K562 (cell line): ENCODE results near the gene CST6. TPM values are rescaled to one million over a fixed set of nuclear protein-coding genes. Genes with fewer than 3 reads are reported as not detected.
A peak's percentile ranks its signal among the peaks of the same experiment; 100 is the strongest.

Experiments used
- ATAC-seq: fragments of 200-7000 bp; cut with Tn5 transposase; 3 replicates; pipeline ENCODE4 v1.9.1; 2020; ENCODE audit warnings: moderate library complexity
- BruUV-seq: library from RNA; stranded (reverse); fragments of 400-500 nt; replicated peaks from 2 replicates; lab custom pipeline; 2021; lab: Mats Ljungman, UMichigan
- CTCF ChIA-PET: fragments of 300-600 bp; formaldehyde crosslinking; extraction: SDS; loops from one replicate; lab custom pipeline; 2021; ENCODE audit warnings: low intra/inter-chr PET ratio; lab: Yijun Ruan, JAX
- POLR2A ChIA-PET: fragments of 300-600, 350-650 bp; sonication (Branson Sonifier 250); formaldehyde crosslinking; extraction: SDS; loops from one replicate; lab custom pipeline; 2021; ENCODE audit warnings: antibody characterized with exemption, inconsistent platforms; lab: Yijun Ruan, JAX
- DNase-seq, 4 experiments: peaks; one replicate each; pipeline versions ENCODE4 v3.0.0 to v3.0.0-alpha.2; 2011 to 2018; ENCODE audit warnings: low spot score in 3 of 4, mixed read lengths in 3 of 4; ENCODE audit errors: extremely low read depth in 1 of 4
- FAIRE-seq: peaks from 2 replicates; lab custom pipeline; 2011; peaks lifted over from hg19 to GRCh38; lab: Jason Lieb, UNC
- H2AFZ ChIP-seq: 2 replicates; pipeline ENCODE4 v1.6.0; 2011; ENCODE audit warnings: low read depth, low read length, control low read depth, inconsistent platforms
- H3K27ac ChIP-seq: fragments of 200-600 bp; 3 replicates; pipeline ENCODE4 v1.8.0; 2011; ENCODE audit warnings: low read depth, mild to moderate bottlenecking, control low read depth, inconsistent platforms, low read length, moderate library complexity, mixed read lengths; ENCODE audit errors: extremely low read depth
- H3K27me3 ChIP-seq, 2 experiments: fragments of 300-600 bp in 1 of 2; 2 replicates in 1 of 2; 3 replicates in 1 of 2; pipeline versions ENCODE4 v1.6.0 to v1.8.0; 2011; ENCODE audit warnings: inconsistent platforms in 2 of 2, low read length in 2 of 2, mild to moderate bottlenecking in 1 of 2, mixed read lengths in 1 of 2, moderate library complexity in 1 of 2; ENCODE audit not compliant: control insufficient read depth in 2 of 2, insufficient read depth in 2 of 2
- H3K36me3 ChIP-seq: fragments of 300-600 bp; 3 replicates; pipeline ENCODE4 v1.8.0; 2011; ENCODE audit warnings: mild to moderate bottlenecking, low read length, inconsistent platforms; ENCODE audit not compliant: control insufficient read depth, insufficient read depth
- H3K4me1 ChIP-seq, 2 experiments: fragments of 200-600 bp in 1 of 2; replicated peaks in 1 of 2; 2 replicates in 1 of 2; 3 replicates in 1 of 2; pipeline versions ENCODE4 v1.5.1 to v1.8.0; 2011; ENCODE audit warnings: inconsistent platforms in 2 of 2, low read length in 2 of 2, mild to moderate bottlenecking in 1 of 2, mixed read lengths in 1 of 2, moderate library complexity in 1 of 2; ENCODE audit not compliant: control insufficient read depth in 2 of 2, insufficient read depth in 2 of 2
- H3K4me2 ChIP-seq: 2 replicates; pipeline ENCODE4 v1.6.1; 2011; ENCODE audit warnings: low read length, control low read depth, inconsistent platforms, mixed read lengths; ENCODE audit not compliant: insufficient read depth
- H3K4me3 ChIP-seq: fragments of 200-600 bp; sonication (generic), shearing (Covaris generic); 2 replicates; pipeline ENCODE4 v1.5.1; 2016; ENCODE audit warnings: control low read depth, inconsistent platforms
- H3K79me2 ChIP-seq: fragments of 200-600 bp; 3 replicates; pipeline ENCODE4 v1.8.0; 2011; ENCODE audit warnings: low read length, inconsistent platforms; ENCODE audit not compliant: control insufficient read depth, insufficient read depth
- H3K9ac ChIP-seq, 2 experiments: 2 replicates each; pipeline versions ENCODE4 v1.6.0 to v1.6.1; 2011; ENCODE audit warnings: low read depth in 2 of 2, low read length in 2 of 2, control low read depth in 1 of 2, inconsistent platforms in 1 of 2, mild to moderate bottlenecking in 1 of 2, mixed read lengths in 1 of 2; ENCODE audit not compliant: insufficient read depth in 1 of 2
- H3K9me1 ChIP-seq: one replicate; pipeline ENCODE4 v1.6.0; 2011; ENCODE audit warnings: inconsistent platforms, mild to moderate bottlenecking, low read length, moderate library complexity; ENCODE audit not compliant: control insufficient read depth, insufficient read depth
- H3K9me3 ChIP-seq: replicated peaks from 2 replicates; pipeline ENCODE4 v1.5.1; 2011; ENCODE audit warnings: low read depth, low read length, inconsistent platforms; ENCODE audit not compliant: control insufficient read depth, insufficient read depth
- H4K20me1 ChIP-seq: replicated peaks from 2 replicates; pipeline ENCODE4 v1.6.1; 2011; ENCODE audit warnings: low read length, inconsistent platforms, mixed read lengths; ENCODE audit not compliant: control insufficient read depth, insufficient read depth
- E2F1 ChIP-seq: sonication (generic); formaldehyde crosslinking; IDR thresholded peaks from 2 replicates; pipeline ENCODE4 v1.8.1; 2023; ENCODE audit warnings: mild to moderate bottlenecking, missing genetic modification reagents, moderate library complexity
- HCFC1 ChIP-seq: IDR thresholded peaks from 2 replicates; pipeline ENCODE4 v1.6.1; 2012; ENCODE audit warnings: low read depth, low read length, improper control_type of control experiment
- LARP7 ChIP-seq: fragments of 450-650 bp; IDR thresholded peaks from 2 replicates; pipeline ENCODE4 v1.6.1; 2016
- MECOM ChIP-seq: fragments of 250-450 bp; sonication (Bioruptor Pico); IDR thresholded peaks from 2 replicates; pipeline ENCODE4 v1.8.0; 2022; ENCODE audit warnings: inconsistent platforms
- NEUROD1 ChIP-seq: fragments of 150-350 bp; IDR thresholded peaks from 2 replicates; pipeline ENCODE4 v1.6.1; 2014; ENCODE audit warnings: borderline replicate concordance, low read length, low read depth; ENCODE audit not compliant: partially characterized antibody
- RBM17 ChIP-seq: fragments of 200-400 bp; formaldehyde crosslinking; IDR thresholded peaks from 2 replicates; pipeline ENCODE4 v1.6.1; 2017; ENCODE audit warnings: low read depth, mild to moderate bottlenecking, low read length, borderline replicate concordance
- RBM25 ChIP-seq: fragments of 200-400 bp; formaldehyde crosslinking; IDR thresholded peaks from 2 replicates; pipeline ENCODE4 v1.6.1; 2018; ENCODE audit warnings: low read length, low read depth, moderate library complexity; ENCODE audit not compliant: severe bottlenecking
- SMARCA5 ChIP-seq: fragments of 450-650 bp; IDR thresholded peaks from 2 replicates; pipeline ENCODE4 v1.6.1; 2016
- TAF9B ChIP-seq: fragments of 450-650 bp; IDR thresholded peaks from 2 replicates; pipeline ENCODE4 v1.6.1; 2018; ENCODE audit warnings: mild to moderate bottlenecking; ENCODE audit not compliant: partially characterized antibody
- ZNF217 ChIP-seq: sonication (generic); formaldehyde crosslinking; IDR thresholded peaks from 2 replicates; pipeline ENCODE4 v1.8.0; 2022; ENCODE audit warnings: mild to moderate bottlenecking, missing genetic modification reagents
- ZNF277 ChIP-seq: fragments of 250-450 bp; sonication (Bioruptor Pico); IDR thresholded peaks from 2 replicates; pipeline ENCODE4 v1.8.0; 2022; ENCODE audit warnings: inconsistent platforms, mild to moderate bottlenecking, moderate library complexity, borderline replicate concordance
- ZNF395 ChIP-seq: fragments of 200-800 bp; sonication (Bioruptor generic); IDR thresholded peaks from 2 replicates; pipeline ENCODE4 v1.6.1; 2017; ENCODE audit warnings: missing genetic modification characterization, missing compliant biosample characterization
- ZNF655 ChIP-seq: fragments of 250-450 bp; sonication (Bioruptor Pico); IDR thresholded peaks from 2 replicates; pipeline ENCODE4 v1.5.0; 2021
- WGBS: fragments of 100-300 bp; shearing (Covaris generic); methylation state at CpG from one replicate; pipeline ENCODE4 v1.1.6; 2016; ENCODE audit warnings: low coverage, mixed read lengths; ENCODE audit not compliant: insufficient coverage; ENCODE audit errors: missing lambda C conversion rate; 5-methylcytosine and 5-hydroxymethylcytosine counted together
- in situ Hi-C: fragments of 300-500 bp; cut with MboI; formaldehyde crosslinking; loops from 4 replicates; pipeline ENCODE4 v1.15.0; 2018; ENCODE audit warnings: inconsistent platforms, mixed read lengths
- intact Hi-C: fragments of 100-400 bp; cut with micrococcal nuclease; formaldehyde crosslinking; loops from 2 replicates; pipeline ENCODE4 v1.14.2; 2022
- polyA plus RNA-seq, 8 experiments: library from polyadenylated mRNA; depleted of rRNA in 4 of 8; stranded (reverse) in 5 of 8; unstranded in 3 of 8; fragments of >200 nt; fragmentation: Nextera tagmentation in 2 of 8; fragmentation: Illumina TruSeq in 1 of 8; extraction: Ambion mirVana in 2 of 8; extraction: Trizol in 1 of 8; gene quantifications; 2 replicates each; pipeline versions ENCODE4 v1.2.1 to v1.2.3, GENCODE V29; 2011 to 2014; ENCODE audit warnings: inconsistent platforms in 1 of 8, missing spikeins in 1 of 8
- total RNA-seq, 7 experiments: library from RNA; depleted of rRNA in 6 of 7; stranded (reverse); fragments of >200 nt in 6 of 7; fragmentation: Illumina TruSeq in 2 of 7; extraction: Trizol in 2 of 7; gene quantifications; 2 replicates each; pipeline versions ENCODE4 v1.2.1 to v1.2.3, GENCODE V29; 2011 to 2021; ENCODE audit warnings: low replicate concordance in 1 of 7

The CST6 gene
- total and polyA plus RNA-seq, 9 of the 15 experiments (the other 6 are each of a cell fraction or from before 2014, with no cell fraction given) = not detected

DNA sequence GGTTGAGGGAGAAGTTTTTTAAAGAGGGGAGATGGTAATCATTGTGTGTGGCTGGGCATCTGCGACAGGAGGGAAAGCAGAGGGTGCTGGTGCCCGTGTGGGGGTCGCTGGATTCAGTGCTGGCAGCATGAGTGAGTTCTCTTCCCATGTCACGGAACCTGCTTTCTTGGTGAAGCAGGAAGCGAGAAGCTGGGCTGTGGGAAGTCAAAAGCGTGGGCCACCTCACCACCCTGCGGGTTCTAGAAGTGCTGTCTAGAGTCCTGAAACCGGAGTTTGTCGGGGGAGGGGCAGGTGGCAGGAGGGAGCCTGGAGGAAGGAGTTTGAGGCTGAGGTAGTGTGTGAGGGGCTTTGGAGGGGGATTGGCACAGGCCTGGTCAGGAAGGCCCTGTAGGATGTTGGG lies 36.0 kb upstream of the CST6 start (continued):
- TF ChIP-seq ZNF655 (CRISPR knock-in tag) (no peak), HCFC1 (no peak), ZNF217 (CRISPR knock-in tag) (no peak), TAF9B (no peak), NEUROD1 (no peak)

- Histone ChIP-seq H3K9ac (peak overlapping the region in 1 of 2 experiments; percentile 26; a peak in 1 of 4 replicates), H3K27me3 (no peaks in the 10 kb centered on the region), H3K9me1 (no peaks in the 10 kb centered on the region), H3K9me3 (no peaks in the 10 kb centered on the region), H3K4me2 (no peak overlapping the region), H3K79me2 (no peaks in the 10 kb centered on the region), H3K27ac (no peak overlapping the region), H3K4me1 (peaks cover 0 to 20% of the 10 kb centered on the region in 2 experiments; a peak in 2 of 5 replicates), H4K20me1 (no peaks in the 10 kb centered on the region), H3K4me3 (no peak overlapping the region), H2AFZ (no peak overlapping the region), H3K36me3 (peaks cover 59% of the 10 kb centered on the region)
- ATAC-seq = no peak
- intact Hi-C loops = no loop called here
- ChIA-PET CTCF (interaction anchor here (0.6 to 0.7 kb wide), 2 partner anchors 31 to 456 kb away, joined by 3 to 4 read pairs; partner anchors contain the start of gene TSGA10IP), POLR2A (interaction anchor here (0.6 to 1.8 kb wide), 7 partner anchors 16 to 88 kb away, joined by 3 to 9 read pairs (median 3); partner anchors contain the start of gene FIBP)
- 87% methylated on average over 29 of the region's 43 CpGs for WGBS
- in situ Hi-C loops = no loop called here
- BruUV-seq = no TSS peak
- DNase-seq = no peak
- FAIRE-seq = no peak
- TF ChIP-seq MECOM (CRISPR knock-in tag) (no peak), E2F1 (CRISPR knock-in tag) (no peak), ZNF277 (no peak), SMARCA5 (no peak), ZNF395 (CRISPR knock-in tag) (no peak), RBM17 (no peak), RBM25 (no peak), LARP7 (no peak)
Observed at GRCh38 chr11:65976216-65977176, 35.3 kb upstream of the CST6 start.
